Measurements from ENCODE around the gene GALP.
A peak's percentile ranks its signal among the peaks of the same experiment; 100 is the strongest.
"Not testable (repeated sequence)": the region's sequence is repeated elsewhere in the genome, so short reads cannot be mapped to it uniquely, and the experiment has no call there.

The GALP gene

GRCh38 chr19:56148955-56149655, 26.7 kb upstream of the GALP start:
- DNase-seq: not testable (repeated sequence)

GRCh38 chr19:56149656-56150038, 26.2 kb upstream of the GALP start:
- DNase-seq: no peak

GRCh38 chr19:56150358-56150757, 25.4 kb upstream of the GALP start:
- no peak for DNase-seq

- DNase-seq: no peak
Observed at GRCh38 chr19:56152644-56153043, 23.2 kb upstream of the GALP start.

GRCh38 chr19:56153507-56153906, 22.3 kb upstream of the GALP start:
- DNase-seq: no peak

GRCh38 chr19:56155124-56155687, 20.6 kb upstream of the GALP start:
- DNase-seq: peak in 1 of 2 experiments; percentile 31

GRCh38 chr19:56156768-56157167, 19.0 kb upstream of the GALP start:
- DNase-seq: no peak

- no peak for DNase-seq
Observed at GRCh38 chr19:56158170-56158757, 17.5 kb upstream of the GALP start.

GRCh38 chr19:56159009-56159559, 16.7 kb upstream of the GALP start:
- DNase-seq: no peak

GRCh38 chr19:56159622-56160271, 16.1 kb upstream of the GALP start:
- no peak for DNase-seq

GRCh38 chr19:56161534-56161933, 14.3 kb upstream of the GALP start:
- DNase-seq: no peak

GRCh38 chr19:56162258-56162657, 13.6 kb upstream of the GALP start:
- peak; percentile 41 to 49 for DNase-seq

GRCh38 chr19:56163097-56163496, 12.7 kb upstream of the GALP start:
- DNase-seq: no peak

GRCh38 chr19:56167064-56167578, 8.7 kb upstream of the GALP start:
- DNase-seq: no peak

GRCh38 chr19:56170261-56170660, 5.5 kb upstream of the GALP start:
- no peak for DNase-seq

- DNase-seq: no peak
Observed at GRCh38 chr19:56174086-56174485, 1.7 kb upstream of the GALP start.

- DNase-seq: no peak
Observed at GRCh38 chr19:56174550-56174949, 1.3 kb upstream of the GALP start.

GRCh38 chr19:56176310-56176709, 502 bp downstream of the GALP start:
- not testable (repeated sequence) for DNase-seq

GRCh38 chr19:56176881-56177280, 1.1 kb downstream of the GALP start:
- DNase-seq: no peak

- no peak for DNase-seq
Observed at GRCh38 chr19:56177564-56178243, 1.9 kb downstream of the GALP start.

- no peak for DNase-seq
Observed at GRCh38 chr19:56189785-56190184, 14.0 kb downstream of the GALP start.

GRCh38 chr19:56191115-56191514, 15.3 kb downstream of the GALP start:
- no peak for DNase-seq

- no peak for DNase-seq
Observed at GRCh38 chr19:56191711-56192110, 15.9 kb downstream of the GALP start.
